Endodermal cell (in vitro differentiated cells): ENCODE data around the gene EVX2. TPM values are rescaled to one million over a fixed set of nuclear protein-coding genes. Genes with fewer than 3 reads are reported as not detected.

Source experiments
- DNase-seq: peaks from one replicate; pipeline ENCODE4 v3.0.0-alpha.2; 2017
- H3K27ac ChIP-seq: 2 replicates; pipeline ENCODE4 v1.5.1; 2013; ENCODE audit warnings: mild to moderate bottlenecking, low read depth, low read length, moderate library complexity
- H3K27me3 ChIP-seq: 2 replicates; pipeline ENCODE4 v1.6.1; 2013; ENCODE audit warnings: mild to moderate bottlenecking, low read length, moderate library complexity; ENCODE audit not compliant: insufficient read depth, control insufficient read depth, poor library complexity, severe bottlenecking
- H3K36me3 ChIP-seq: 2 replicates; pipeline ENCODE4 v1.7.0; 2013; ENCODE audit warnings: mild to moderate bottlenecking, low read length, moderate library complexity; ENCODE audit not compliant: control insufficient read depth, insufficient read depth
- H3K4me1 ChIP-seq: one replicate; pipeline ENCODE4 v1.7.0; 2013; ENCODE audit warnings: low read length; ENCODE audit not compliant: control insufficient read depth, insufficient read depth
- H3K4me3 ChIP-seq: 2 replicates; pipeline ENCODE4 v1.5.1; 2013; ENCODE audit warnings: mild to moderate bottlenecking, low read length, moderate library complexity
- H3K9ac ChIP-seq: 2 replicates; pipeline ENCODE4 v1.6.1; 2013; ENCODE audit warnings: mild to moderate bottlenecking, low read length, moderate library complexity; ENCODE audit not compliant: poor library complexity, severe bottlenecking; ENCODE audit errors: extremely low read depth
- H3K9me3 ChIP-seq: 2 replicates; pipeline ENCODE4 v1.6.1; 2013; ENCODE audit warnings: mild to moderate bottlenecking, low read length, moderate library complexity; ENCODE audit not compliant: control insufficient read depth
- H3K27ac Mint-ChIP-seq: 2 replicates; pipeline ENCODE4 v1.8.0; 2020; ENCODE audit warnings: mixed read lengths
- H3K27me3 Mint-ChIP-seq: 2 replicates; pipeline ENCODE4 v1.8.0; 2021; ENCODE audit warnings: mild to moderate bottlenecking, mixed read lengths; ENCODE audit not compliant: insufficient read depth
- H3K36me3 Mint-ChIP-seq: 2 replicates; pipeline ENCODE4 v1.8.0; 2020; ENCODE audit warnings: low read depth, mixed read lengths
- H3K4me1 Mint-ChIP-seq: 2 replicates; pipeline ENCODE4 v1.8.0; 2020; ENCODE audit warnings: mixed read lengths
- H3K4me3 Mint-ChIP-seq: 2 replicates; pipeline ENCODE4 v1.8.0; 2020; ENCODE audit warnings: mild to moderate bottlenecking, moderate library complexity, mixed read lengths
- H3K9me3 Mint-ChIP-seq: 2 replicates; pipeline ENCODE4 v1.8.0; 2020; ENCODE audit warnings: mild to moderate bottlenecking, mixed read lengths
- WGBS, 2 experiments: methylation state at CpG; one replicate each; pipeline versions ENCODE4 v1.1.5 to v1.1.7; 2013; ENCODE audit warnings: missing lambda C conversion rate in 2 of 2, mixed read lengths in 1 of 2; ENCODE audit not compliant: insufficient coverage in 1 of 2, insufficient read length in 1 of 2; 5-methylcytosine and 5-hydroxymethylcytosine counted together
- total RNA-seq, 2 donors: library from RNA; stranded (reverse); fragmentation: NEBNext Ultra II Directional in 1 of 2; extraction: Animal tissue kit (Norgen Biotek cat#: 25700) in 1 of 2; gene quantifications; 2 replicates in 1 of 2; 3 replicates in 1 of 2; pipeline ENCODE4 v1.2.1, GENCODE V29; 2021
- TF ChIP-seq, protein P1 (sequence below): fragments of 200-600 bp; sonication (generic); conservative IDR thresholded peaks from 2 replicates; pipeline ENCODE4 v1.5.0; 2021; ENCODE audit warnings: antibody characterized with exemption, mild to moderate bottlenecking

The EVX2 gene
- total RNA-seq, 2 donors from 2014 or later = not detected

- Mint-ChIP-seq H3K27me3 (peaks cover 95% of the 10 kb centered on the region), H3K36me3 (no peaks in the 10 kb centered on the region), H3K27ac (no peak overlapping the region), H3K4me3 (peak overlapping the region; percentile 46), H3K9me3 (peaks cover 5% of the 10 kb centered on the region), H3K4me1 (peaks cover 47% of the 10 kb centered on the region)
- WGBS, 2 experiments = 2 to 3% methylated on average over 21 to 26 of the region's 26 CpGs
- no peaks in the 10 kb centered on the region for H3K36me3 ChIP-seq
- peak; percentile 50 for DNase-seq
- peak overlapping the region; percentile 64 for H3K4me3 ChIP-seq
- peaks cover 12% of the 10 kb centered on the region for H3K4me1 ChIP-seq
- no peaks in the 10 kb centered on the region for H3K9me3 ChIP-seq
- TF ChIP-seq, protein P1, sequence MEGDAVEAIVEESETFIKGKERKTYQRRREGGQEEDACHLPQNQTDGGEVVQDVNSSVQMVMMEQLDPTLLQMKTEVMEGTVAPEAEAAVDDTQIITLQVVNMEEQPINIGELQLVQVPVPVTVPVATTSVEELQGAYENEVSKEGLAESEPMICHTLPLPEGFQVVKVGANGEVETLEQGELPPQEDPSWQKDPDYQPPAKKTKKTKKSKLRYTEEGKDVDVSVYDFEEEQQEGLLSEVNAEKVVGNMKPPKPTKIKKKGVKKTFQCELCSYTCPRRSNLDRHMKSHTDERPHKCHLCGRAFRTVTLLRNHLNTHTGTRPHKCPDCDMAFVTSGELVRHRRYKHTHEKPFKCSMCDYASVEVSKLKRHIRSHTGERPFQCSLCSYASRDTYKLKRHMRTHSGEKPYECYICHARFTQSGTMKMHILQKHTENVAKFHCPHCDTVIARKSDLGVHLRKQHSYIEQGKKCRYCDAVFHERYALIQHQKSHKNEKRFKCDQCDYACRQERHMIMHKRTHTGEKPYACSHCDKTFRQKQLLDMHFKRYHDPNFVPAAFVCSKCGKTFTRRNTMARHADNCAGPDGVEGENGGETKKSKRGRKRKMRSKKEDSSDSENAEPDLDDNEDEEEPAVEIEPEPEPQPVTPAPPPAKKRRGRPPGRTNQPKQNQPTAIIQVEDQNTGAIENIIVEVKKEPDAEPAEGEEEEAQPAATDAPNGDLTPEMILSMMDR = no peak
- no peak overlapping the region for H3K9ac ChIP-seq
- H3K27me3 ChIP-seq = peaks cover 95% of the 10 kb centered on the region
- no peak overlapping the region for H3K27ac ChIP-seq
Measured at GRCh38 chr2:176084611-176085119, 903 bp upstream of the EVX2 start.

- Mint-ChIP-seq H3K9me3 (peaks cover 5% of the 10 kb centered on the region), H3K27ac (no peak overlapping the region), H3K27me3 (peaks cover 95% of the 10 kb centered on the region), H3K36me3 (no peaks in the 10 kb centered on the region), H3K4me3 (peak overlapping the region; percentile 47), H3K4me1 (peaks cover 53% of the 10 kb centered on the region)
- Histone ChIP-seq H3K4me3 (peak overlapping the region; percentile 40), H3K9me3 (no peaks in the 10 kb centered on the region), H3K36me3 (no peaks in the 10 kb centered on the region), H3K27ac (no peak overlapping the region), H3K4me1 (peaks cover 6% of the 10 kb centered on the region), H3K9ac (no peak overlapping the region), H3K27me3 (peaks cover 97% of the 10 kb centered on the region)
- 1 to 2% methylated on average over 44 to 66 of the region's 66 CpGs for WGBS, 2 experiments
- peak; percentile 80 for DNase-seq
- TF ChIP-seq, protein P1 = no peak
Measured at GRCh38 chr2:176082824-176083751, 674 bp downstream of the EVX2 start.

DNA sequence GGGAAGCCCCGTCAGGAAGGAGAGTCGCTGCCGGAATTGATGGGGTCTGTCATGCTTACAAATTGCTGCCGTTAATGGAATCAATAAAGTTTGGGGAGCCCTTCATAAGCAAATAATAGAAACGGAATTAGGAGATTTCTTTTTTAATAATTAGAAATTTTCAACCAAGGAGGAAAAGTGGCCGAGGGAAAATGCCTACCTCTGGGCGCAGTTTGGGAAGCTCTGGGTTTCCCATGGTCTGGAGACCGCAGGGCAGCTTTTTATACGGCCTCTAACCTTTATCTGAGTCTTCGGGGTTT is 1.3 kb downstream of the EVX2 start:
- H3K36me3 ChIP-seq = no peaks in the 10 kb centered on the region
- H3K9ac ChIP-seq = no peak overlapping the region
- H3K4me1 Mint-ChIP-seq = peaks cover 52% of the 10 kb centered on the region
- H3K27me3 Mint-ChIP-seq = peaks cover 94% of the 10 kb centered on the region
- 2 to 4% methylated on average over 8 to 10 of the region's 10 CpGs for WGBS, 2 experiments
- no peak for DNase-seq
- no peak overlapping the region for H3K27ac ChIP-seq
- TF ChIP-seq, protein P1 = no peak
- peaks cover 97% of the 10 kb centered on the region for H3K27me3 ChIP-seq
- H3K4me3 Mint-ChIP-seq = peak overlapping the region; percentile 47
- H3K36me3 Mint-ChIP-seq = no peaks in the 10 kb centered on the region
- H3K27ac Mint-ChIP-seq = no peak overlapping the region
- H3K4me1 ChIP-seq = peaks cover 6% of the 10 kb centered on the region
- H3K9me3 Mint-ChIP-seq = peaks cover 5% of the 10 kb centered on the region
- H3K9me3 ChIP-seq = no peaks in the 10 kb centered on the region
- peak overlapping the region; percentile 40 for H3K4me3 ChIP-seq
